KMS-11 (cell line): ENCODE results near the gene LSAMP.

Source experiments
- H2AFZ ChIP-seq: fragments of 200-600 bp; sonication (generic); 2 replicates; pipeline ENCODE4 v1.6.1; 2016; ENCODE audit warnings: antibody characterized with exemption, mixed run types, low read depth
- H3K27ac ChIP-seq: fragments of 200-600 bp; sonication (generic); 2 replicates; pipeline ENCODE4 v1.6.1; 2016; ENCODE audit warnings: mild to moderate bottlenecking, mixed run types
- H3K27me3 ChIP-seq: fragments of 200-600 bp; sonication (generic); 2 replicates; pipeline ENCODE4 v1.6.1; 2017; ENCODE audit warnings: mild to moderate bottlenecking, low read depth, mixed run types, moderate library complexity; ENCODE audit not compliant: insufficient read depth
- H3K36me3 ChIP-seq: fragments of 200-600 bp; sonication (generic); 2 replicates; pipeline ENCODE4 v1.6.1; 2017; ENCODE audit warnings: mild to moderate bottlenecking, mixed run types; ENCODE audit not compliant: insufficient read depth
- H3K4me1 ChIP-seq: fragments of 200-600 bp; sonication (generic); 2 replicates; pipeline ENCODE4 v1.6.1; 2016; ENCODE audit warnings: mild to moderate bottlenecking, low read depth, mixed run types; ENCODE audit not compliant: poor library complexity, severe bottlenecking
- H3K4me2 ChIP-seq: fragments of 200-600 bp; sonication (generic); 2 replicates; pipeline ENCODE4 v1.7.0; 2016; ENCODE audit warnings: mild to moderate bottlenecking, mixed run types
- H3K4me3 ChIP-seq: fragments of 200-600 bp; sonication (generic); IDR thresholded peaks from 2 replicates; pipeline ENCODE4 v1.6.1; 2017; ENCODE audit warnings: low read depth, low read length, mixed read lengths; ENCODE audit not compliant: insufficient read depth
- H3K79me2 ChIP-seq: fragments of 200-600 bp; sonication (generic); 2 replicates; pipeline ENCODE4 v1.6.1; 2016; ENCODE audit warnings: low read depth, mixed run types; ENCODE audit not compliant: insufficient read depth
- H3K9ac ChIP-seq: fragments of 200-600 bp; sonication (generic); 2 replicates; pipeline ENCODE4 v1.6.1; 2016; ENCODE audit warnings: mild to moderate bottlenecking, mixed run types
- H4K20me1 ChIP-seq: fragments of 200-600 bp; sonication (generic); 2 replicates; pipeline ENCODE4 v1.6.1; 2016; ENCODE audit warnings: mild to moderate bottlenecking, mixed run types; ENCODE audit not compliant: insufficient read depth
- CTCF ChIP-seq: fragments of 200-600 bp; sonication (generic); conservative IDR thresholded peaks from 2 replicates; pipeline ENCODE4 v1.6.1; 2017; ENCODE audit warnings: low read depth, mild to moderate bottlenecking, antibody characterized with exemption, low read length, moderate library complexity, mixed read lengths

The LSAMP gene

DNA sequence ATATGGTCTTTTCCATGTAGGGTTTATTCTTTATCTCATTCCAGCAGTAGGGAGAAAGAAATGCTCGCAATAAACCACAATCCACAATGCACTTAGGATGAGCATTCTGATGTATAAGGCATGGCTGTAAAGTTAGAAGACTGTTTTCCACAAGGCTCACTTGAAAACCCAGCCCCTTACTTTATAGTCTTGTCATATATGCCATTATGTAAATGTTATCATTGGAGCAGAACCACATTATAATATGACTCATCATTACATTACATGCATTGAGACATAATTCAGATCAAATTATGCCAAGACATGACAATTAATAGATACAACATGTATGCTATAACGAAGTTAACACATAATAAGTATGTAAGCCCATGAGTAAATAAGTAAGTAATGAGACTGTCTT, 348.1 kb downstream of the LSAMP start:
- Histone ChIP-seq H3K79me2 (no peaks in the 10 kb centered on the region), H3K9ac (no peak overlapping the region), H2AFZ (no peak overlapping the region), H3K27me3 (no peaks in the 10 kb centered on the region), H3K27ac (no peak overlapping the region), H3K4me2 (no peak overlapping the region), H4K20me1 (no peaks in the 10 kb centered on the region), H3K4me3 (no peak overlapping the region), H3K36me3 (no peaks in the 10 kb centered on the region), H3K4me1 (no peaks in the 10 kb centered on the region)
- TF ChIP-seq CTCF: no peak

DNA sequence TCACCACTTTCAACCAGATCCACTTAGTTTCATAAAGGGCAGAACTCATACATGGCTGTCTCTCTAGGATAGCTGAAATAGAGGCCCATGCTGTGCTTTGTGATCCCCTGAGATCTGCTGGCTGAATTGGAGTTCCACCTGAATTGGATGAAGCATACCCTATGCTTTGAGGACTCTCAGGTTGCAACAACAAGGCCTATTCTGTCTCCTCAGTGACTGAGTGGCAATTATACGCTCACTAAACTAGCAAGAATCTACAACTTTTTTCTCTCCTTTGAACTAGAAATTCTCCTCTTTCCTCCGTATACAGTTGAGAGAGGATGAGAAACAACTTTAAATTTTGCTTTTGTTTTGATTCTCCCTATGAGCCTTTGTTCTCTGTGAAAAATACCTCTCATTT, 348.7 kb downstream of the LSAMP start:
- Histone ChIP-seq H3K4me1 (no peaks in the 10 kb centered on the region), H3K4me2 (no peak overlapping the region), H3K27me3 (no peaks in the 10 kb centered on the region), H3K36me3 (no peaks in the 10 kb centered on the region), H4K20me1 (no peaks in the 10 kb centered on the region), H2AFZ (no peak overlapping the region), H3K27ac (no peak overlapping the region), H3K9ac (no peak overlapping the region), H3K4me3 (no peak overlapping the region), H3K79me2 (no peaks in the 10 kb centered on the region)
- TF ChIP-seq CTCF: no peak

DNA sequence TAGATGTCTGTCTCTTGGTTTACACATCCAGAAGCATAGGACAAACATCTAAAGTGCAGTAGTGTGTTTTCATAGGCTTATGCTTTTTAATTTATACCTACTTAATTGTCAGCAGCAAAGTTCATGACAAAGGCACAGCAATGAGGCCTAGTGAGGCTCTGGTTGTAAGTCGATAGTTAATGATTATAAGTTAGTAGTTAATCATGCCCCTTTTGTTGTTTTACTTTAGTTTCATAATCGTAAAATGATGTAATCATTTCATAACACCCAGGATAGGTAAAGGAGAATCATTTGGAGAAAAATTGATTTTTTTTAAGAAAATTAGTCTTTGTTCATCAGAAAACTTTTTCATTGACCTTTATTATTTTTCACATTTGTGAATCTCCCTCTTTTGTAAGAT, 351.9 kb downstream of the LSAMP start:
- no peaks in the 10 kb centered on the region for H3K4me1 ChIP-seq
- H3K9ac ChIP-seq: no peak overlapping the region
- no peak overlapping the region for H2AFZ ChIP-seq
- no peak overlapping the region for H3K4me2 ChIP-seq
- no peaks in the 10 kb centered on the region for H3K27me3 ChIP-seq
- H3K4me3 ChIP-seq: no peak overlapping the region
- H4K20me1 ChIP-seq: no peaks in the 10 kb centered on the region
- no peak overlapping the region for H3K27ac ChIP-seq
- H3K36me3 ChIP-seq: no peaks in the 10 kb centered on the region
- TF ChIP-seq CTCF: no peak
- no peaks in the 10 kb centered on the region for H3K79me2 ChIP-seq

- Histone ChIP-seq H3K27me3 (no peaks in the 10 kb centered on the region), H3K9ac (no peak overlapping the region), H3K4me3 (no peak overlapping the region), H3K4me2 (no peak overlapping the region), H4K20me1 (no peaks in the 10 kb centered on the region), H3K4me1 (no peaks in the 10 kb centered on the region), H3K27ac (no peak overlapping the region), H2AFZ (no peak overlapping the region), H3K36me3 (no peaks in the 10 kb centered on the region), H3K79me2 (no peaks in the 10 kb centered on the region)
- no peak for TF ChIP-seq CTCF
Observed at GRCh38 chr3:116087426-116087825, 357.9 kb downstream of the LSAMP start.
